ENCODE data around the gene EVL. TPM values are rescaled to one million over a fixed set of nuclear protein-coding genes. Genes with fewer than 3 reads are reported as not detected.
"Not testable (repeated sequence)": the region's sequence is repeated elsewhere in the genome, so short reads cannot be mapped to it uniquely, and the experiment has no call there.

The EVL gene
- total RNA-seq, 5 donors from 2014 or later (not counting 1 experiment from before 2014, with no cell fraction given), result 1,049 to 1,157 (median 1,125) TPM

- ChIA-PET CTCF (no interaction called here), POLR2A (no interaction called here)
- Mint-ChIP-seq H3K27ac (no peak overlapping the region), H3K9me3 (no peaks in the 10 kb centered on the region), H3K4me3 (no peak overlapping the region), H3K36me3 (no peaks in the 10 kb centered on the region), H3K4me1 (peaks cover 0 to 2% (median 1%) of the 10 kb centered on the region in 3 donors), H3K27me3 (peaks cover 4 to 14% of the 10 kb centered on the region in 2 donors)
- H3K36me3 ChIP-seq (ENCODE audit: control insufficient read depth in 2 of 2, extremely low read depth in 1 of 2, insufficient read depth in 1 of 2, low read length in 1 of 2), result no peaks in the 10 kb centered on the region
- H3K4me1 ChIP-seq (ENCODE audit: control insufficient read depth in 1 of 2, extremely low read depth in 1 of 2, insufficient read depth in 2 of 2, low read length in 2 of 2), result peaks cover 0 to 8% of the 10 kb centered on the region in 2 experiments
- no peak overlapping the region for H3K27ac ChIP-seq (ENCODE audit: low read length)
- 83% methylated on average over 2 of the region's 5 CpGs for WGBS (ENCODE audit: insufficient coverage)
- peaks cover 0 to 35% of the 10 kb centered on the region in 2 experiments for H3K27me3 ChIP-seq (replicated peaks in 1 of 2; ENCODE audit: control insufficient read depth in 2 of 2, extremely low read depth in 1 of 2, insufficient read depth in 2 of 2, low read length in 1 of 2)
- H3K9me3 ChIP-seq, result no peaks in the 10 kb centered on the region
- H3K4me3 ChIP-seq (ENCODE audit: control insufficient read depth in 1 of 2, extremely low read depth in 1 of 2, low read length in 1 of 2), result no peak overlapping the region
- ATAC-seq (replicated peaks in 1 of 4) (no peak), DNase-seq (no peak)
These were observed 107.6 kb downstream of the EVL start for GRCh38 chr14:100172811-100173210.

DNA sequence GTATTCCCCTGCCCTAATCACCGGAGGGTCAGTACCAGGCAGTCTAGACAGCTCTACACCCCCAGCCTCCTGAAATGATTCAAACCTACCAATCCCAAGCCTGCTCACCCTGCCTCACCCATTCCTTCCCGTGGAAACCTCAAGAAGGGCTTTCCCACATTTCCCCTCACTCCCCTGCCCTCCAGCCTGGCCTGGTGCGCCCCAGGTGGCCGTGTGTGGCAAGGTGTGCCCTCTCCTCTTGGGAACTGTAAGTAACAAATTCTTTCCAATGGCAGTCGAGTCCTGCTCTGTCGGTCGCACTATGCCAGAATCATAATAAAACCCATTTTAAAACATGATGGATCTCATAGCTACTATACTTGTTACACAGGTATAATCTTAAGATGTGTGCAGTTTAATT lies 108.1 kb downstream of the EVL start:
- H3K9me3 ChIP-seq, result no peaks in the 10 kb centered on the region
- peaks cover 0 to 34% of the 10 kb centered on the region in 2 experiments for H3K27me3 ChIP-seq (replicated peaks in 1 of 2; ENCODE audit: control insufficient read depth in 2 of 2, extremely low read depth in 1 of 2, insufficient read depth in 2 of 2, low read length in 1 of 2)
- CTCF ChIA-PET, result no interaction called here
- no peak overlapping the region for H3K4me3 ChIP-seq (ENCODE audit: control insufficient read depth in 1 of 2, extremely low read depth in 1 of 2, low read length in 1 of 2)
- 69% methylated on average over 2 of the region's 7 CpGs for WGBS (ENCODE audit: insufficient coverage)
- peak overlapping the region in 1 of 2 donors; percentile 50 for H3K27ac Mint-ChIP-seq
- no peaks in the 10 kb centered on the region for H3K9me3 Mint-ChIP-seq
- peaks cover 0 to 2% (median 1%) of the 10 kb centered on the region in 3 donors for H3K4me1 Mint-ChIP-seq
- H3K36me3 Mint-ChIP-seq, result no peaks in the 10 kb centered on the region
- no peak overlapping the region for H3K4me3 Mint-ChIP-seq
- ATAC-seq (replicated peaks in 1 of 4), result no peak
- peaks cover 4 to 14% of the 10 kb centered on the region in 2 donors for H3K27me3 Mint-ChIP-seq
- peaks cover 0 to 7% of the 10 kb centered on the region in 2 experiments for H3K4me1 ChIP-seq (ENCODE audit: control insufficient read depth in 1 of 2, extremely low read depth in 1 of 2, insufficient read depth in 2 of 2, low read length in 2 of 2)
- no peak for DNase-seq
- no peak overlapping the region for H3K27ac ChIP-seq (ENCODE audit: low read length)
- H3K36me3 ChIP-seq (ENCODE audit: control insufficient read depth in 2 of 2, extremely low read depth in 1 of 2, insufficient read depth in 1 of 2, low read length in 1 of 2), result no peaks in the 10 kb centered on the region
- POLR2A ChIA-PET, result no interaction called here

DNA sequence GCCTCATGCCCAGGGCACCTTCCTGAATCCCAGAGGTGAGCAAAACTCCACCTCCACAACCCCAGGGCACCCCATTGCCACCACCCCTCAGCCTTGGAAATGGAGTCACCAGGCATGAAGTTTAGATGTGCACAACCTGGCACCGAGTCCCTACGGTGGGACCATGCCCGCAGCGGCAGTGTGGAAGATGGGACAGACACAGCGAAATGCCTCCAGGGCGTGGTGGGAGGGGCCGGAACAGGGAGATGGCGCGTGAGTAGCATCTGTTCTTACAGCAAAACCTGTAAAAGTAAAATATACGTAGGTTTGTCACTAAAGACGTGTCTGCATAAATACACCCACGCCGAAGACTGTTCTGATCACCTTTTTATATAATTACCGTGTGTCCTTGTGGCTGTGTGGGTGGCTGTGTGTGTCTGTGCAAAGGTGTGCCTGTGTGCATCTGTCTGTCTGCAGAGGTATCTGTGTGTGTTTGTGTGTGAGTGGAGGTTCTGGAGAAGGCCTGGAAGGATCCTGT lies 111.6 kb downstream of the EVL start:
- Histone ChIP-seq H3K4me1 (ENCODE audit: control insufficient read depth in 1 of 2, extremely low read depth in 1 of 2, insufficient read depth in 2 of 2, low read length in 2 of 2) (no peaks in the 10 kb centered on the region), H3K27ac (ENCODE audit: low read length) (no peak overlapping the region), H3K36me3 (ENCODE audit: control insufficient read depth in 2 of 2, extremely low read depth in 1 of 2, insufficient read depth in 1 of 2, low read length in 1 of 2) (no peaks in the 10 kb centered on the region), H3K9me3 (no peaks in the 10 kb centered on the region), H3K27me3 (replicated peaks in 1 of 2; ENCODE audit: control insufficient read depth in 2 of 2, extremely low read depth in 1 of 2, insufficient read depth in 2 of 2, low read length in 1 of 2) (peaks cover 0 to 20% of the 10 kb centered on the region in 2 experiments), H3K4me3 (ENCODE audit: control insufficient read depth in 1 of 2, extremely low read depth in 1 of 2, low read length in 1 of 2) (no peak overlapping the region)
- H3K27me3 Mint-ChIP-seq, result peaks cover 0 to 10% of the 10 kb centered on the region in 2 donors
- CTCF ChIA-PET, result no interaction called here
- no peak overlapping the region for H3K4me3 Mint-ChIP-seq
- no peaks in the 10 kb centered on the region for H3K36me3 Mint-ChIP-seq
- no peaks in the 10 kb centered on the region for H3K4me1 Mint-ChIP-seq
- WGBS (ENCODE audit: insufficient coverage), result 91% methylated on average over 12 of the region's 14 CpGs
- H3K27ac Mint-ChIP-seq, result no peak overlapping the region
- ATAC-seq (replicated peaks in 1 of 4), result no peak
- no peak for DNase-seq
- POLR2A ChIA-PET, result no interaction called here
- H3K9me3 Mint-ChIP-seq, result no peaks in the 10 kb centered on the region

- Mint-ChIP-seq H3K4me3 (no peak overlapping the region), H3K9me3 (no peaks in the 10 kb centered on the region), H3K4me1 (no peaks in the 10 kb centered on the region), H3K36me3 (no peaks in the 10 kb centered on the region), H3K27me3 (peaks cover 0 to 5% of the 10 kb centered on the region in 2 donors), H3K27ac (no peak overlapping the region)
- DNase-seq (no peak), ATAC-seq (replicated peaks in 1 of 4) (no peak)
- CTCF ChIA-PET, result no interaction called here
- Histone ChIP-seq H3K9me3 (no peaks in the 10 kb centered on the region), H3K4me1 (ENCODE audit: control insufficient read depth in 1 of 2, extremely low read depth in 1 of 2, insufficient read depth in 2 of 2, low read length in 2 of 2) (no peaks in the 10 kb centered on the region), H3K27me3 (replicated peaks in 1 of 2; ENCODE audit: control insufficient read depth in 2 of 2, extremely low read depth in 1 of 2, insufficient read depth in 2 of 2, low read length in 1 of 2) (peaks cover 0 to 14% of the 10 kb centered on the region in 2 experiments), H3K27ac (ENCODE audit: low read length) (no peak overlapping the region), H3K36me3 (ENCODE audit: control insufficient read depth in 2 of 2, extremely low read depth in 1 of 2, insufficient read depth in 1 of 2, low read length in 1 of 2) (no peaks in the 10 kb centered on the region), H3K4me3 (ENCODE audit: control insufficient read depth in 1 of 2, extremely low read depth in 1 of 2, low read length in 1 of 2) (no peak overlapping the region)
- POLR2A ChIA-PET, result no interaction called here
- WGBS (ENCODE audit: insufficient coverage), result 100% methylated on average over 1 of the region's 7 CpGs
These were observed 113.5 kb downstream of the EVL start for GRCh38 chr14:100178691-100179090.

GRCh38 chr14:100180671-100181070 lies 115.4 kb downstream of the EVL start:
- ATAC-seq (replicated peaks in 1 of 4); H3K9me3 Mint-ChIP-seq; H3K27ac Mint-ChIP-seq; H3K27me3 ChIP-seq (replicated peaks in 1 of 2; ENCODE audit: control insufficient read depth in 2 of 2, extremely low read depth in 1 of 2, insufficient read depth in 2 of 2, low read length in 1 of 2); CTCF ChIA-PET; H3K4me1 ChIP-seq (ENCODE audit: control insufficient read depth in 1 of 2, extremely low read depth in 1 of 2, insufficient read depth in 2 of 2, low read length in 2 of 2); POLR2A ChIA-PET; H3K36me3 Mint-ChIP-seq; H3K36me3 ChIP-seq (ENCODE audit: control insufficient read depth in 2 of 2, extremely low read depth in 1 of 2, insufficient read depth in 1 of 2, low read length in 1 of 2); H3K27ac ChIP-seq (ENCODE audit: low read length); H3K9me3 ChIP-seq; H3K4me3 ChIP-seq (ENCODE audit: control insufficient read depth in 1 of 2, extremely low read depth in 1 of 2, low read length in 1 of 2); H3K27me3 Mint-ChIP-seq; H3K4me1 Mint-ChIP-seq; H3K4me3 Mint-ChIP-seq; DNase-seq: not testable (repeated sequence)
- 90% methylated on average over 8 of the region's 30 CpGs for WGBS (ENCODE audit: insufficient coverage)

DNA sequence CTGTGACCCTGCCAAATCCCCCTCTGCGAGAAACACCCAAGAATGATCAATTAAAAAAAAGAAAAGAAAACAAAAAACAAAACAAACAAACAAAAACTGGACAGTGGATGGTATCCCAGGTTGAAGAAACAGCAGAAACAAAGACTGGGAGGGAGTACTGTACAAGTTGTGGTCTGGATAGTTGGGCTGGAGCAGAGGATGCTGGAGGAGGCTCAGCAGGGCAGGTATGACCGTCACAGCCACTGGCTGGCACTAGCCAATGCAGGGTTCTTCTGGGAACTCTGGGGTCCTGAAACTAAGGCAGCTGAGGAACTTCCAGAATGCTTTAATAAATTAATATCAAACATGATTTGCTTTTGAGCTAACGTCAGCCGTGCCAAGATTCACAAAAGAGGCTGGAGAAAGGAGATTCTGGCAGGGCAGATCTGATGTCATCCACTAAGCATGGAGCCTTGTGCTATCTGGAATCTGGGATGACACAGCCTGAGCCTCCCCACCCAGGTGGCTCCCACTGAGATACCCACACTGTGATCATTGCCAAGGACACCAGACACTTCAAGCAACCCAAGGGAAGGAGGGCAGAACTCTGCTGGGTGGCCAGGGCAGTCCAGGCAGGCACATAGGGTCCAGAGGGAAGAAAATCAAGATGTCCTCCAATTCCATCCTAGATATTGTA lies 116.8 kb downstream of the EVL start:
- POLR2A ChIA-PET; H3K4me3 Mint-ChIP-seq; CTCF ChIA-PET; H3K27ac ChIP-seq (ENCODE audit: low read length); H3K9me3 Mint-ChIP-seq; H3K27me3 Mint-ChIP-seq; H3K36me3 Mint-ChIP-seq; H3K27ac Mint-ChIP-seq; H3K4me1 Mint-ChIP-seq; DNase-seq; H3K9me3 ChIP-seq; H3K4me3 ChIP-seq (ENCODE audit: control insufficient read depth in 1 of 2, extremely low read depth in 1 of 2, low read length in 1 of 2); H3K27me3 ChIP-seq (replicated peaks in 1 of 2; ENCODE audit: control insufficient read depth in 2 of 2, extremely low read depth in 1 of 2, insufficient read depth in 2 of 2, low read length in 1 of 2); ATAC-seq (replicated peaks in 1 of 4); H3K36me3 ChIP-seq (ENCODE audit: control insufficient read depth in 2 of 2, extremely low read depth in 1 of 2, insufficient read depth in 1 of 2, low read length in 1 of 2); H3K4me1 ChIP-seq (ENCODE audit: control insufficient read depth in 1 of 2, extremely low read depth in 1 of 2, insufficient read depth in 2 of 2, low read length in 2 of 2): not testable (repeated sequence)
- WGBS (ENCODE audit: insufficient coverage), result 90% methylated on average over 2 of the region's 4 CpGs

Measured in T-cell (primary cell).